K562 (cell line): Measurements from ENCODE around the gene ZNF275. TPM values are rescaled to one million over a fixed set of nuclear protein-coding genes. Genes with fewer than 3 reads are reported as not detected.

Experiments
- ATF7 ChIP-seq: fragments of 450-650 bp; IDR thresholded peaks from 2 replicates; pipeline ENCODE4 v1.7.1; 2014; ENCODE audit warnings: mild to moderate bottlenecking, moderate library complexity
- DPF2 ChIP-seq: fragments of 450-650 bp; IDR thresholded peaks from 2 replicates; pipeline ENCODE4 v1.6.1; 2016
- FOS ChIP-seq: IDR thresholded peaks from 3 replicates; pipeline ENCODE4 v1.6.1; 2011; ENCODE audit not compliant: insufficient read length; ENCODE audit errors: extremely low read depth
- FOXJ2 ChIP-seq: fragments of 200-800 bp; sonication (Bioruptor generic); IDR thresholded peaks from 2 replicates; pipeline ENCODE4 v1.6.1; 2016; ENCODE audit warnings: missing genetic modification characterization, missing compliant biosample characterization
- FOXJ3 ChIP-seq: sonication (generic); formaldehyde crosslinking; IDR thresholded peaks from 2 replicates; pipeline ENCODE4 v1.4.0; 2020; ENCODE audit warnings: mild to moderate bottlenecking, missing genetic modification reagents
- HDAC2 ChIP-seq: fragments of 450-650 bp; IDR thresholded peaks from 2 replicates; pipeline ENCODE4 v1.6.1; 2016; ENCODE audit warnings: mild to moderate bottlenecking
- MAFG ChIP-seq: fragments of 450-650 bp; conservative IDR thresholded peaks from 2 replicates; pipeline ENCODE4 v1.6.1; 2016; ENCODE audit warnings: missing genetic modification characterization, missing compliant biosample characterization
- MAZ ChIP-seq, 2 experiments: fragments of 450-650 bp in 1 of 2; sonication (generic) in 1 of 2; formaldehyde crosslinking; IDR thresholded peaks in 1 of 2; conservative IDR thresholded peaks in 1 of 2; 2 replicates each; pipeline versions ENCODE4 v1.4.0 to v1.5.0; 2020; ENCODE audit warnings: mild to moderate bottlenecking in 1 of 2, missing genetic modification reagents in 1 of 2
- PHF21A ChIP-seq: fragments of 450-650 bp; IDR thresholded peaks from 2 replicates; pipeline ENCODE4 v1.6.1; 2017; ENCODE audit warnings: low read depth, borderline replicate concordance
- RB1 ChIP-seq: fragments of 450-650 bp; IDR thresholded peaks from 2 replicates; pipeline ENCODE4 v1.6.1; 2017; ENCODE audit warnings: low read depth, mild to moderate bottlenecking
- RBBP5 ChIP-seq: fragments of 200-600 bp; sonication (generic); IDR thresholded peaks from 2 replicates; pipeline ENCODE4 v1.6.1; 2012; ENCODE audit warnings: borderline replicate concordance, mild to moderate bottlenecking, low read length, control low read depth, inconsistent platforms; ENCODE audit not compliant: insufficient read depth, poor library complexity, severe bottlenecking
- SMARCE1 ChIP-seq: fragments of 450-650 bp; IDR thresholded peaks from 2 replicates; pipeline ENCODE4 v1.7.1; 2016; ENCODE audit warnings: mild to moderate bottlenecking
- SMC3 ChIP-seq: conservative IDR thresholded peaks from 2 replicates; pipeline ENCODE4 v1.6.1; 2011; ENCODE audit warnings: low read depth, low read length, improper control_type of control experiment; ENCODE audit not compliant: insufficient read depth
- ZFP91 ChIP-seq: sonication (generic); formaldehyde crosslinking; IDR thresholded peaks from 2 replicates; pipeline ENCODE4 v1.8.0; 2022; ENCODE audit warnings: mild to moderate bottlenecking, missing genetic modification reagents
- ZNF316 ChIP-seq: fragments of 450-650 bp; IDR thresholded peaks from 2 replicates; pipeline ENCODE4 v1.6.1; 2016
- polyA plus RNA-seq, 8 experiments: library from polyadenylated mRNA; depleted of rRNA in 4 of 8; stranded (reverse) in 5 of 8; unstranded in 3 of 8; fragments of >200 nt; fragmentation: Nextera tagmentation in 2 of 8; fragmentation: Illumina TruSeq in 1 of 8; extraction: Ambion mirVana in 2 of 8; extraction: Trizol in 1 of 8; gene quantifications; 2 replicates each; pipeline versions ENCODE4 v1.2.1 to v1.2.3, GENCODE V29; 2011 to 2014; ENCODE audit warnings: inconsistent platforms in 1 of 8, missing spikeins in 1 of 8
- total RNA-seq, 7 experiments: library from RNA; depleted of rRNA in 6 of 7; stranded (reverse); fragments of >200 nt in 6 of 7; fragmentation: Illumina TruSeq in 2 of 7; extraction: Trizol in 2 of 7; gene quantifications; 2 replicates each; pipeline versions ENCODE4 v1.2.1 to v1.2.3, GENCODE V29; 2011 to 2021; ENCODE audit warnings: low replicate concordance in 1 of 7
- TF ChIP-seq, protein P1 (sequence below): fragments of 450-650 bp; IDR thresholded peaks from 2 replicates; pipeline ENCODE4 v1.6.1; 2018; ENCODE audit not compliant: partially characterized antibody
- TF ChIP-seq, protein P2 (sequence below): fragments of 250-450 bp; sonication (Bioruptor Pico); IDR thresholded peaks from 2 replicates; pipeline ENCODE4 v1.4.0; 2020; ENCODE audit warnings: mild to moderate bottlenecking, moderate library complexity
- TF ChIP-seq, protein P3 (sequence below), 2 experiments: fragments of 200-800 bp in 1 of 2; sonication (Bioruptor generic) in 1 of 2; sonication (generic) in 1 of 2; formaldehyde crosslinking in 1 of 2; IDR thresholded peaks in 1 of 2; conservative IDR thresholded peaks in 1 of 2; 2 replicates each; pipeline versions ENCODE4 v1.5.0 to v1.6.1; 2016 to 2020; ENCODE audit warnings: missing compliant biosample characterization in 1 of 2, missing genetic modification characterization in 1 of 2, missing genetic modification reagents in 1 of 2

Gene ZNF275
- total and polyA plus RNA-seq, 9 of the 15 experiments (the other 6 are each of a cell fraction or from before 2014, with no cell fraction given): 2.1 to 19.1 (median 12.0) TPM

DNA sequence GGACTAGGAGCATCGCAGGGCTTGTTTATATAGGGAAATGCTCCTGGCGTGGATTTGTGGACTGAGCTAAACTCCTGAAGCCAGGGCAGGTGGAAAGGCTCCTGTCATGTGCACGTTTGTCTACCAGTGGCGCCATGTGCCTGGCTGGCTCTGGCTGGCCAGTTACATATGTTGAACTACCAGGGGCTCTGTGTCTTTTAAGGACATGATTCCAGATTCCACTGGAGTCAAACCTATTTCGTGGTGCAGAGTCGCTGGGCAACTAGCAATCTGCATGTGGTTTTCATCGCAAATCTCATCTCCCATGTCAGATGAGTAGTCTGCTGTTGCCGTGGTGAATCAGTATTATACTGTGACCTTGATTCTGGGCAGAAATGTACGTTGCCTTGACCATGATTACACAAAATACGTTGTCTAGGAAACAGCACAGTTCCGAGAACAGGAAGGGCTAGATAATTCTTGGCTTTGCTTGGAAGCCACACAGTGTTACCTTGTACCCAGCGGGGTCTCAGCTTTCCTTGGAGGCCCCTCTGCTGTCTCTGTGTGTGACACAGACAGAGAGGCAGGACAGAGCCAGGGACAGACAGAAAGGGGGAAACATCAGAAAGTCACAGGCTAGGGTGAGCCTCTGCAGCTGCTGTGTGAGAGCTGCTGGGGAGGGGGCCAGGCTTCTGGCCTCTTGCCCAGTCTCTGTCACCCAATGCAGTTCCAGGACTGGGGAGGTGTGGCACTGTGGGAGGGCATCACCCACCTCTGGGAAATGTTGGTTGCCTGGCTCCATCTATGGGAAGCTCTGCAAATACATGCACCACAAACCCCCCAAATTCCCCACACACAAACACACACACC lies 48.0 kb downstream of the ZNF275 start (continued):
- TF ChIP-seq RBBP5: peak; percentile 60
- TF ChIP-seq SMC3: 0 out of 2 replicates have a peak, but pooled peaks have one; percentile 16
- 0 out of 2 replicates have a peak, but pooled peaks have one; percentile 36 for TF ChIP-seq FOXJ3 (CRISPR knock-in tag)
- peak; percentile 25; the same call in 1 of the 2 replicates for TF ChIP-seq MAFG (tag)
- TF ChIP-seq ZFP91 (CRISPR knock-in tag): no peak
- peak; percentile 41; the same call in 1 of the 2 replicates for TF ChIP-seq DPF2
- TF ChIP-seq FOXJ2: peak; percentile 98
- TF ChIP-seq PHF21A: no peak
- TF ChIP-seq RB1: peak; percentile 37; the same call in 1 of the 2 replicates
- TF ChIP-seq, protein P1, sequence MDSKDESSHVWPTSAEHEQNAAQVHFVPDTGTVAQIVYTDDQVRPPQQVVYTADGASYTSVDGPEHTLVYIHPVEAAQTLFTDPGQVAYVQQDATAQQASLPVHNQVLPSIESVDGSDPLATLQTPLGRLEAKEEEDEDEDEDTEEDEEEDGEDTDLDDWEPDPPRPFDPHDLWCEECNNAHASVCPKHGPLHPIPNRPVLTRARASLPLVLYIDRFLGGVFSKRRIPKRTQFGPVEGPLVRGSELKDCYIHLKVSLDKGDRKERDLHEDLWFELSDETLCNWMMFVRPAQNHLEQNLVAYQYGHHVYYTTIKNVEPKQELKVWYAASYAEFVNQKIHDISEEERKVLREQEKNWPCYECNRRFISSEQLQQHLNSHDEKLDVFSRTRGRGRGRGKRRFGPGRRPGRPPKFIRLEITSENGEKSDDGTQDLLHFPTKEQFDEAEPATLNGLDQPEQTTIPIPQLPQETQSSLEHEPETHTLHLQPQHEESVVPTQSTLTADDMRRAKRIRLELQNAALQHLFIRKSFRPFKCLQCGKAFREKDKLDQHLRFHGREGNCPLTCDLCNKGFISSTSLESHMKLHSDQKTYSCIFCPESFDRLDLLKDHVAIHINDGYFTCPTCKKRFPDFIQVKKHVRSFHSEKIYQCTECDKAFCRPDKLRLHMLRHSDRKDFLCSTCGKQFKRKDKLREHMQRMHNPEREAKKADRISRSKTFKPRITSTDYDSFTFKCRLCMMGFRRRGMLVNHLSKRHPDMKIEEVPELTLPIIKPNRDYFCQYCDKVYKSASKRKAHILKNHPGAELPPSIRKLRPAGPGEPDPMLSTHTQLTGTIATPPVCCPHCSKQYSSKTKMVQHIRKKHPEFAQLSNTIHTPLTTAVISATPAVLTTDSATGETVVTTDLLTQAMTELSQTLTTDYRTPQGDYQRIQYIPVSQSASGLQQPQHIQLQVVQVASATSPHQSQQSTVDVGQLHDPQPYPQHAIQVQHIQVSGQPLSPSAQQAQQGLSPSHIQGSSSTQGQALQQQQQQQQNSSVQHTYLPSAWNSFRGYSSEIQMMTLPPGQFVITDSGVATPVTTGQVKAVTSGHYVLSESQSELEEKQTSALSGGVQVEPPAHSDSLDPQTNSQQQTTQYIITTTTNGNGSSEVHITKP: no peak
- TF ChIP-seq ATF7: peak; percentile 62; the same call in 1 of the 2 replicates
- peak; percentile 41 to 43; a peak in 2 of 4 replicates for TF ChIP-seq MAZ (CRISPR knock-in tag; conservative IDR thresholded peaks at IDR 0.05 in 1 of 2, IDR thresholded peaks at IDR 0.05 in 1 of 2)
- TF ChIP-seq, protein P2, sequence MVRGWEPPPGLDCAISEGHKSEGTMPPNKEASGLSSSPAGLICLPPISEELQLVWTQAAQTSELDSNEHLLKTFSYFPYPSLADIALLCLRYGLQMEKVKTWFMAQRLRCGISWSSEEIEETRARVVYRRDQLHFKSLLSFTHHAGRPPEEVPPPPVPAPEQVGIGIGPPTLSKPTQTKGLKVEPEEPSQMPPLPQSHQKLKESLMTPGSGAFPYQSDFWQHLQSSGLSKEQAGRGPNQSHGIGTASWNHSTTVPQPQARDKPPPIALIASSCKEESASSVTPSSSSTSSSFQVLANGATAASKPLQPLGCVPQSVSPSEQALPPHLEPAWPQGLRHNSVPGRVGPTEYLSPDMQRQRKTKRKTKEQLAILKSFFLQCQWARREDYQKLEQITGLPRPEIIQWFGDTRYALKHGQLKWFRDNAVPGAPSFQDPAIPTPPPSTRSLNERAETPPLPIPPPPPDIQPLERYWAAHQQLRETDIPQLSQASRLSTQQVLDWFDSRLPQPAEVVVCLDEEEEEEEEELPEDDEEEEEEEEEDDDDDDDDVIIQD (CRISPR knock-in tag): 0 out of 2 replicates have a peak, but pooled peaks have one; percentile 27
- TF ChIP-seq HDAC2: 0 out of 2 replicates have a peak, but pooled peaks have one; percentile 18
- TF ChIP-seq, protein P3, sequence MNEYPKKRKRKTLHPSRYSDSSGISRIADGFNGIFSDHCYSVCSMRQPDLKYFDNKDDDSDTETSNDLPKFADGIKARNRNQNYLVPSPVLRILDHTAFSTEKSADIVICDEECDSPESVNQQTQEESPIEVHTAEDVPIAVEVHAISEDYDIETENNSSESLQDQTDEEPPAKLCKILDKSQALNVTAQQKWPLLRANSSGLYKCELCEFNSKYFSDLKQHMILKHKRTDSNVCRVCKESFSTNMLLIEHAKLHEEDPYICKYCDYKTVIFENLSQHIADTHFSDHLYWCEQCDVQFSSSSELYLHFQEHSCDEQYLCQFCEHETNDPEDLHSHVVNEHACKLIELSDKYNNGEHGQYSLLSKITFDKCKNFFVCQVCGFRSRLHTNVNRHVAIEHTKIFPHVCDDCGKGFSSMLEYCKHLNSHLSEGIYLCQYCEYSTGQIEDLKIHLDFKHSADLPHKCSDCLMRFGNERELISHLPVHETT (CRISPR knock-in tag; conservative IDR thresholded peaks at IDR 0.05 in 1 of 2, IDR thresholded peaks at IDR 0.05 in 1 of 2): peak in 1 of 2 experiments; percentile 22; a peak in 1 of 4 replicates
- no peak for TF ChIP-seq FOS
- no peak for TF ChIP-seq ZNF316
- TF ChIP-seq SMARCE1: peak; percentile 13; the same call in 1 of the 2 replicates
